NOMO-1 (cell line): ENCODE results near the gene MLST8.
"Not testable (repeated sequence)": the region's sequence is repeated elsewhere in the genome, so short reads cannot be mapped to it uniquely, and the experiment has no call there.

Source experiments
- DNase-seq, 2 experiments: peaks; one replicate each; lab custom pipeline; 2025; ENCODE audit not compliant: unreplicated experiment in 2 of 2; lab: John Stamatoyannopoulos, UW

Gene MLST8

GRCh38 chr16:2229091-2229490 lies 23.8 kb downstream of the MLST8 start:
- no peak for DNase-seq

DNA sequence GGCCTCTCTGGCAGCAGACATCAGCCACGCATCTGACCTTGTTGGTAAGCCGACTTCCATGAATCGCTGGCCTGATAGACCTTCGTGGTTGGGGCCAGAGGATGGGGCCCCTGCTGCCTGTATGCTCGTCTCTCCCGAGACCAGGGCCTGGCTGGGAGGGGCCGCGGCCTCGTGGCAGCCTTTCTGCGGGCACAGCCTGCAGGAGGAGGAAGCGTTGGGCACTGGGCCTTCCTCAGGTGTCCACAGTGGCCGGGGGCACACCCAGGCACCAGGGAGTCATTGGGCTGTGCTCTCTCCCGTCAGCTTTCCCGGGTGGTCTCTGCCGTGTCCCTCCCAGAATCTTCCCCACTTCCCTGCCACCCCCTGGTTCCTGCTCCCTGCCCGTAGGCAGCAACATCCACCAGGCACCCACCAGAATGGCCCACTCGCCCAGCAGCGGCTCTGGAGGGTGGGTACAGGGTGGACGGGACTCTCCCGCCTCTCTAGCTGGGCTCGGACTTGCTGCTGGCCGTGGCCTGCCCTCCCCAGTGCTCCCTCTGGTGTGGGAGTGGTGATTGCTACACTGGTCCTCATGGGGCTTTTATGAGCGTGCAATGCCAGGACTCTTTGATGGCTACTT lies 24.5 kb downstream of the MLST8 start:
- DNase-seq: no peak

DNA sequence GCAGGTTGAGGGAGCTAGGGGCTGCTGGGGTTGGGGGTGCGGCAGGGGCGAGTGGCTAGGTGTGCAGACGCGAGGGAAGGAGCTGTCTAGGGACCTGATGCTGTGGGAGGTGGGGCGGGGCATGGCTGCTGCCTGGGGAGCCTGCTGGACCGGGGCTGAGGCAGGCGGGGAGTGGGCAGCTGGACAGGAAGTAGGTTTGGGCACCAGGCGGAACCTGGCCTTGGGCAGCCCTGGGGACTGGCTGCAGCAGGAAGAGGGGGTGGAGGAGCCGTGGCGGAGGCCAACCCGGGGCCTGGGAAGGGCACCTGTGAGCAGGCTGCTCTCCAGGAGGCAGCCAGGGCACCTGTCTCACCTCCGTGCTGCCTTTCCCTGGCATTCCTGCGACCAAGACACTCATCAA lies 25.1 kb downstream of the MLST8 start:
- no peak for DNase-seq

DNA sequence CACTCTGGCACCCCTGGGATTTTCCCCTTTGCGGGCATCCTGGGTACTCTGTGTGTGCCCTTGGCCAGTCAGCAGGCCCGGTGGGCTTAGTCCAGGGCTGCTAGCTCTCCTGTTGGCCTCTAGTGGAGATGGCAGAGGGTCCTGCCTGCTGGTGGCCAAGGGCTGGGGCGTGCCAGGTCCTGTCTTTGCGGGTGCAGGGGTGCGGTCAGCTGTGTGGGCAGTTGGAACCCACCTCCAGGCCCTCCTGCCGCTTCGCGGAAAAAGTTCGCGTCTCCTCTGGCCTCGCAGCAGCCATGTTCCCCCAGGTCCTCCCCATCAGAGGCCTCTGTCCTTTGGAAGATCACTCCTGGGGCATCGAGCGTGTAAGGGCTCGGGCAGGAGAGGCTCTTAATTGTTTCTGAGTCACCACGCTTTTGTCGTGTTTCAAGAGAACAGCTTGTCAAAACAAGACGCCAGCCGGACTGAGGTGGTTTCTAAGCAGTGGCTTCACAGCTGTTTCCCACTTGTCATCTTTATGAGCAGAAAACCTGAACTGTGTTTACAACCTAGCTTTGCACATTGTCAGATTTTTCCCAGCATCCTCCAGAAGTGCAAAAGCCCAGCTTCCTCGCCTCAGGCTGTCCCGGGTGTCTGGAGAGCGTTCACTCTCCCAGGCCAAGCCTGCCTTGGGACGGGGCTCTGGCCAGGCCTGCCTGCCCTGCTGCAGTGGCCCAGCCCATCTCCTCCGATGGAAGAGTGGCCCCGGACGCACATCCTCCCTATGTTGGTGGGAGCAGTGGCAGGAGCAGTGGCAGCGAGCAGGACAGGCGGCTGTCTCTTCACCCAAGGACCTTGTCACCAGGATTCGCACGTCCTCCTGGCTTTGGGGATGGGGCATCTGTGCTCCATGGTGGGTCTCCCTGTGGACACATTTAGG lies 26.0 kb downstream of the MLST8 start:
- no peak for DNase-seq

DNA sequence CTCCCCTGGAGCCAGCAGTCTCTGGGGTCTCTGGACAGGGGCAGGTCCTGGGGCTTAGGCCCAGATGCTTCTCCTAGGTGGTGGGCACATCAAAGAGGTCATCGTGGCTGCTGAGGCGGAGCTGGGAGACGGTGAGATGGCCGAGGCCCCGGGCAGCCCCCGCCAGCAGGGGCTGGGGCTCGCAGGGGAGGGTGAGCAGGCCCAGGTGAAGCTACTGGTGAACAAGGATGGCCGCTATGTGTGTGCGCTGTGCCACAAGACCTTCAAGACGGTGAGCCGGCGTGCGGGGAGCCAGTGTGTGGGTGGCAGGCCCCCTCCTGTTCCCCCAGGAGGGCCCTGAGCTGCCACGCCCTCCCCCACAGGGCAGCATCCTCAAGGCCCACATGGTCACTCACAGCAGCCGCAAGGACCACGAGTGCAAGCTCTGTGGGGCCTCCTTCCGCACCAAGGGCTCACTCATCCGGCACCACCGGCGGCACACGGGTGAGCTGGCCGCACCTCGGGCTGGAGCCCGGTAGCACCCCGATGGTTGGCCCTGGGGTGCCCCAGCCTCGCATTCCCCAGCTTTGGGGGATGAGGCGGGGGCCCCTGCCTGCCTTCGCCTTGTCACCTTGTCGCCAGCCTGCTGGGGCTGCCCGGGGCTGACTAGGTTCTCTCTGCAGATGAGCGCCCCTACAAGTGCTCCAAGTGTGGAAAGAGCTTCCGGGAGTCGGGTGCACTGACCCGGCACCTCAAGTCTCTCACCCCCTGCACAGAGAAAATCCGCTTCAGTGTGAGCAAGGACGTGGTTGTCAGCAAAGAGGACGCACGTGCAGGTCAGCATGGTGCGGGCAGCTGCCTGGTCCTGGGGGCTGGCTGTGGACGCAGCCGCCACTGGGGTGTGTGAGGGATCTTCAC lies 27.1 kb downstream of the MLST8 start:
- no peak for DNase-seq

DNA sequence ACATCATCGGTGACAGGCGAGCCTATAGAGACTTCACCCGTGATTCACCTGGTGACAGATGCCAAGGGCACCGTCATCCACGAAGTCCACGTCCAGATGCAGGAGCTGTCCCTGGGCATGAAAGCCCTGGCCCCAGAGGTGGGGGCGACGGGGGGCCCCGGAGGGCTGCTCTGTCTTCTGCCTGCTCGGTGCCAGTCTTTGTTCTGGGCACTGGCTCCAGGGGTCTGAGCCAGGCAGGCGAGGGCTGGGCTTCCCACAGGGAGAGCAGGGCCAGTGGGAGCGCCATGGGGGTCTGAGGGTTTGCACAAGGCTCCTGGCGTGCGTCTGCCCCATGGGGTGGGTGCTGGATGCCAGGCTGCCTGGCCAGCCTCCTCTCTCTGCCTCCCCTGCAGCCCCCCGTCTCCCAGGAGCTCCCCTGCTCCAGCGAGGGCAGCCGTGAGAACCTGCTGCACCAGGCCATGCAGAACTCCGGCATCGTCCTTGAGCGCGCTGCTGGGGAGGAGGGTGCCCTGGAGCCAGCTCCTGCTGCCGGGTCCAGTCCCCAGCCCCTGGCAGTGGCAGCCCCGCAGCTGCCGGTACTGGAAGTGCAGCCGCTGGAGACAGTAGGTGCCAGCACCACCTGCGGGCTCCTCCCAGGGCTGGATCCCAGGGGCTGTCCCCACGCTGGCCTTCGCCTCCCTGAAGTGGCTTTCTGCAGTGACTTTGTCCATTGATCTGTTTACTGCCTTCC lies 28.0 kb downstream of the MLST8 start:
- no peak for DNase-seq

DNA sequence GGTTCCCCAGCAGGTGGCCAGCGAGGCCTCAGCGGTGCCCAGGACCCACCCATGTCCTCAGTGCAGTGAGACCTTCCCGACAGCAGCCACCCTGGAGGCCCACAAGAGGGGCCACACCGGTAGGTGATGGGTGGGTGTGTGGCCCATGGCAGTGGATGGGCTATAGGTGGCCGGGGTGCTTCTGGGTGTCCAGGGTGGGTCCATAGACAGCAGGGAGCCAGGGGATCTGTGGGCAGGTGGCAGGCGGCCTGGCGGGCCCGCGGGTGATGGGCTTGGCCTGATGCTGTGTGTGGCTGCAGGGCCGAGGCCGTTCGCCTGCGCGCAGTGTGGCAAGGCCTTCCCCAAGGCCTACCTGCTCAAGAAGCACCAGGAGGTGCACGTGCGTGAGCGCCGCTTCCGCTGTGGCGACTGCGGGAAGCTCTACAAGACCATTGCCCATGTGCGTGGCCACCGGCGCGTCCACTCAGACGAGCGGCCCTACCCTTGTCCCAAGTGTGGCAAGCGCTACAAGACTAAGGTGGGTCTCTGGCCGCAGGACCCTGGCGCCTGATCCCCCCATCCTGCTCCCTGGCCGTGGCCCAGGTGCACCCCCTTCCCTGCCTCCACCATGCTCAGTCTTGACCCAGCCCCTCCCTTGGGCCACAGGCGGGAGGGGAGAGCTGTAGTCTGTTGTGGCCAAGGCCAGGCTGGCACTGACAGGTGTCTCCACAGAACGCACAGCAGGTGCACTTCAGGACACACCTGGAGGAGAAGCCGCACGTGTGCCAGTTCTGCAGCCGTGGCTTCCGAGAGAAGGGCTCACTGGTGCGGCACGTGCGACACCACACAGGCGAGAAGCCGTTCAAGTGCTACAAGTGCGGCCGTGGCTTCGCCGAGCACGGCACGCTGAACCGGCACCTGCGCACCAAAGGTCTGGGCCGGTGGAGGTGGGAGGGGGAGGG lies 28.9 kb downstream of the MLST8 start:
- DNase-seq: no peak

GRCh38 chr16:2234813-2235170 lies 29.5 kb downstream of the MLST8 start:
- no peak for DNase-seq

GRCh38 chr16:2235234-2235651 lies 30.0 kb downstream of the MLST8 start:
- no peak for DNase-seq

DNA sequence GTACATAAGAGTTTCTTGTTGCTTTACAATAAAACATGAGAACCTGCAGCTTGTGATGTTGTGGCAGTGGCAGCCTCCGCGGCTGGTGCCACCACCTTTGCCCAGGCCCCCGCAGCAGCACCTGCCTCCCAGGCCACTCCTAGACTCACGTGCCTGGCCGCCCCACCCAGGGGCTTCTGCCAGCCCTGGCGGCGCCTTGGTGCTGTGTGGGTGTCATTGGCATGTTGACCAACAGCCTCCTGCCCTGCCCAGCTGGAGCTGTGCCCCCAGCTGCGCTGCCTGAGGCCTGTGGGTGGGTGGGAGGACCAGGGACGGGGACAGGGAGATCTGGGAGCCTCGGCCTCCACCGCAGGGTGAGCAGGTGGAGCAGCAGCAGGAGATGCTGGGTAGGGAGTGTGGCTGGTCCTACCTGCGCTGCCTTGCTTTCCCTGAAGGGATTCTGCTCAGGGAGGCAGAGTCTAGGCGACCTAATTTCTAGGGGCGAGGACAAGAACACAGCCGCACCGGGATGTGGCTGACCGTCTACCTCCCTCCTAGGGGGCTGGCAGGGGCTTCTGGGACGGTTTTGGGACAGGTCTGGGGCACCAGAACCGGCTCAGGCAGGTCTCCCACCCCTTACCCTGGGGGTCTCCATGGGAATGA lies 30.6 kb downstream of the MLST8 start:
- DNase-seq: no peak

DNA sequence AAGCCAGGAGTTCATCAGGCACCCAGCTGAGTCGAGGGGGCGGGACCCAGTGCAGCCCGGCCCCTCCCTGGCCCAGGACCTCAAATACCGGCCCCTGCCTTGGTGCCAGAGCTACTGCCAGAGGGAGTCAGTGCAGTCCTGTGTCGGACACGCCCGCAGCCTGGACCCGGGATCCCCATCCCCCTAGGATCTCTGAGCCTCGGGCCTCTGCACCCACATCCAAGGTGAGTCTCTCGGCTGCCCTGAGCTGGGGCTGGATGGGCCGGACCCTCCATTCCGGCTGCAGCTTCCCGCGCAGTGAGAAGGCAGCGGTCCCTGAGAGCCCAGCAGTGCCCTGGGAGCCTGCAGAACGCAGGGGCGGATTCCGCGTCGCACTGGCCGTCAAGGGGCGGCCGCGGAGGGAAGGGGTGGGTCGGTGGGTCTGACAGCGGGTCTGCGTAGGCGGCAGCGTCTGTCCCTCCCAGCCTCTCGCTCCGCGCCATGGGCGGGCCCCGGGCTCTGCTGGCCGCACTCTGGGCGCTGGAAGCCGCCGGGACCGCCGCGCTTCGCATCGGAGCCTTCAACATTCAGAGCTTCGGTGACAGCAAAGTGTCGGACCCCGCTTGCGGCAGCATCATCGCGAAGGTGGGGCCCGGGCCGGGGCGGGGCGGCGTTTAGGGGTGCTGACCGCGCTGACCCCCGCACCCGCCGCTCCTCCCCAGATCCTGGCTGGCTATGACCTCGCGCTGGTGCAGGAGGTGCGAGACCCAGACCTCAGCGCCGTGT lies 31.3 kb downstream of the MLST8 start, which contains the start of gene DNASE1L2:
DNASE1L2 (plus strand) TSS at position 108 of the 765 bp plus-strand sequence; CDS start at position 481, 373 bp downstream.
- DNase-seq: no peak

- DNase-seq: no peak
Observed at GRCh38 chr16:2237102-2237482, 31.8 kb downstream of the MLST8 start.

DNA sequence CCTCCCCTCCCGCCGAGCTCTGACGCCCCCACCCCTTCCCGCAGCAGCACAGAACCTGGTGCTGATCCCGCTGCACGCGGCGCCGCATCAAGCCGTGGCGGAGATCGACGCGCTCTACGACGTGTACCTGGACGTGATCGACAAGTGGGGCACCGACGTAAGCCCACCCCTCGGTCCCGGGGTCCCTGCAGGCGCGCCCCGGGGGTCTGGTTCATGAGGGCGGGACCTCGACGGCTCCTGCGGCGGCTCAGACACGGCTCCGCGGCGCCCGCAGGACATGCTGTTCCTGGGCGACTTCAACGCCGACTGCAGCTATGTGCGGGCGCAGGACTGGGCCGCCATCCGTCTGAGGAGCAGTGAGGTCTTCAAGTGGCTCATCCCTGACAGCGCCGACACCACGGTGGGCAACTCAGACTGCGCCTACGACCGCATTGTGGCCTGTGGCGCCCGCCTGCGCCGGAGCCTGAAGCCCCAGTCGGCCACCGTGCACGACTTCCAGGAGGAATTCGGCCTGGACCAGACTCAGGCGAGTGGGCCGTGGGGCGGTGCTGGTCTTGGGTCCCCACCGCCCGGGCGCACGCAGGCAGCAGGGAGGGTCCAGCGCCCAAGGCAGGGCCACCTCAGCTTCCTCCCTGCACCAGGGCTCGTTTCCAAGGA lies 32.4 kb downstream of the MLST8 start:
- no peak for DNase-seq

GRCh38 chr16:2238150-2238837 lies 33.0 kb downstream of the MLST8 start:
- no peak for DNase-seq

DNA sequence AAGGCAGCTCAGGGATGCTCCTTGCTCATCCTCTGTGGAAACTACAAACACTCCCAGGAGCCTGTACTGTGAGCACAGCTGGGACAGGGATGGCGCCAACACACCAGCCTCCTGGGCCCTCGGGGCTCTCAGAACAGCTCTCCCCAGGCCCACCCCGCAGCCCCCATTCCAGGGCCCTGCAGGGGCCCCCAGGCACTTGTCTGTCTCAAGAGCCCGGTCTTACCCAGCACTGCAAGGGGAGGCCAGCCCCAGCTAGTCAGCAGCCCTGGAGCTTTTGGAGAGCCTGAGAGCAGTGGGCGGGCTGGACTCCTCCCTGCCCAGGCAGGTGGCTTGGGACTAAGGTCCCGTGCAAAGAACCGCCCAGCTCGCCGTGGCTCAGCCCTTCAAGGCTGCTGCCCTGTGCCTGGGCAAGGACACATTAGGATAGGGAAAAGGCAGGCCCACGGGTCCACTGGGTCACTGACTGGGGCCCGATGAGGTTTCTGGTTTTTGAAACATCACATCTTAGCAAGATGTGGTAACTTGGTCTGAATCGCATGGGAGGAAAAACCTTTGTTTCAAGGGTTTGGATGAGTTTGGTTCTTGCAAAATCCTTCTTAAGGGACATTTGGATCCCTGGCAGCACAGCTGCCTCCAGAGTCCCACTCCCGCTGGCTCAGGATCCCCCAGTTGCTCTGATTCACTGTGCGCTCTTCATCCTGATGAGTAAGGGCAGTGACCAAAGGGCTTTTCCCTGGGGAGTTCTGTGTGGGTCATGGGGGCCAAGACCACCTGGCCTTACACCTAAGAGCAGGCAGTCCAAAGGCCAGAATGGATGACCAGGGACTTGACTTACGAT lies 33.8 kb downstream of the MLST8 start:
- no peak for DNase-seq

DNA sequence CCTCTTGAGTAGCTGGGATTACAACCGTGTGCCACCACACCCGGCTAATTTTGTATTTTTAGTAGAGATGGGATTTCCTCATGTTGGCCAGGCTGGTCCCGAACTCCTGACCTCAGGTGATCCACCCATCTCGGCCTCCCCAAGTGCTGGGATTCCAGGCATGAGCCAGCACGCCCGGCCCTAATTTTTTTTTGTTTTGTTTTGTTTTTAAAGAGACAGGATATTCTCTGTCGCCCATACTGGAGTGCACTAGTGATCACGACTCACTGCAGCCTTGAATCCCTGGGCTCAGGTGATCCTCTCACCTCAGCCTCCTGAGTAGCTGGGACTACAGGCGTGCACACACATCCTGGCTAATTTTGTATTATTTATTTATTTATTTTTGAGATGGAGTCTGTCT lies 35.1 kb downstream of the MLST8 start:
- not testable (repeated sequence) for DNase-seq
